ENCODE measurements around the gene KRT75. TPM values are rescaled to one million over a fixed set of nuclear protein-coding genes. Genes with fewer than 3 reads are reported as not detected.

KRT75 gene
- total RNA-seq, 1 experiment from 2014 or later: not detected

GRCh38 chr12:52439845-52440244, 5.7 kb upstream of the KRT75 start:
- 0 out of 2 replicates have a peak, but pooled peaks cover 2% of the 10 kb centered on the region for H3K4me1 ChIP-seq (ENCODE audit: insufficient read depth, low read length)
- no peak overlapping the region for H4K8ac ChIP-seq (replicated peaks; ENCODE audit: insufficient read length, low read depth, low read length)
- H4K91ac ChIP-seq (ENCODE audit: insufficient read length, low read depth, low read length): no peak overlapping the region
- H2BK15ac ChIP-seq (ENCODE audit: low read depth, low read length): no peak overlapping the region
- no peak overlapping the region for H3K56ac ChIP-seq (ENCODE audit: insufficient read length, low read depth, low read length)
- no peak overlapping the region for H3K4ac ChIP-seq (ENCODE audit: low read depth, low read length)
- Mint-ChIP-seq H3K27me3 (ENCODE audit: low read depth) (peaks cover 3% of the 10 kb centered on the region), H3K4me3 (no peak overlapping the region), H3K36me3 (ENCODE audit: insufficient read depth in 1 of 3, low read depth in 3 of 3) (no peaks in the 10 kb centered on the region), H3K27ac (no peak overlapping the region), H3K9me3 (no peaks in the 10 kb centered on the region), H3K4me1 (peaks cover 20 to 27% of the 10 kb centered on the region in 2 experiments)
- H2BK5ac ChIP-seq (ENCODE audit: insufficient read length, low read length): no peak overlapping the region
- H3T11ph ChIP-seq (ENCODE audit: low read length): no peak overlapping the region
- H3K14ac ChIP-seq (ENCODE audit: insufficient read depth, low read length): no peak overlapping the region
- no peak for TF ChIP-seq CTCF (conservative IDR thresholded peaks at IDR 0.05)
- H3K18ac ChIP-seq (ENCODE audit: insufficient read length, low read depth, low read length): no peak overlapping the region
- H4K5ac ChIP-seq (ENCODE audit: insufficient read length, low read depth, low read length): no peak overlapping the region
- WGBS (ENCODE audit: extremely low coverage, insufficient read length, low lambda C conversion rate): no CpG with 5 or more reads among the region's 2 CpGs
- no peaks in the 10 kb centered on the region for H3K27me3 ChIP-seq (ENCODE audit: insufficient read depth, low read length)
- no peak overlapping the region for H3K27ac ChIP-seq (ENCODE audit: insufficient read length, low read depth, low read length)
- no peaks in the 10 kb centered on the region for H4K20me1 ChIP-seq (ENCODE audit: control insufficient read depth, insufficient read depth, insufficient read length)
- H2BK12ac ChIP-seq (ENCODE audit: insufficient read length, low read depth, low read length): no peak overlapping the region
- H3K9me3 ChIP-seq (ENCODE audit: control insufficient read depth, low read depth, low read length): no peaks in the 10 kb centered on the region
- no peaks in the 10 kb centered on the region for H3K79me1 ChIP-seq (ENCODE audit: insufficient read depth, low read depth, low read length, poor library complexity, severe bottlenecking)
- H2BK20ac ChIP-seq (ENCODE audit: low read depth, low read length, poor library complexity, severe bottlenecking): no peak overlapping the region
- no peak overlapping the region for H2AK5ac ChIP-seq (ENCODE audit: insufficient read length, low read length)
- no peaks in the 10 kb centered on the region for H3K79me2 ChIP-seq (ENCODE audit: insufficient read depth, low read length)
- no peak for DNase-seq
- no peak overlapping the region for H2BK120ac ChIP-seq (ENCODE audit: low read depth, low read length, poor library complexity, severe bottlenecking)
- H3K9ac ChIP-seq (ENCODE audit: extremely low read depth, insufficient read length, low read length): no peak overlapping the region
- no peak overlapping the region for H3K23ac ChIP-seq (ENCODE audit: insufficient read length, low read depth, low read length)
- no peaks in the 10 kb centered on the region for H3K23me2 ChIP-seq (ENCODE audit: insufficient read length, low read depth, low read length, poor library complexity, severe bottlenecking)
- no peak overlapping the region for H3K4me2 ChIP-seq (ENCODE audit: insufficient read depth, insufficient read length, low read length)
- no peak overlapping the region for H2AFZ ChIP-seq (ENCODE audit: low read length)
